Measurements from ENCODE around the gene ZNF655.

DNA sequence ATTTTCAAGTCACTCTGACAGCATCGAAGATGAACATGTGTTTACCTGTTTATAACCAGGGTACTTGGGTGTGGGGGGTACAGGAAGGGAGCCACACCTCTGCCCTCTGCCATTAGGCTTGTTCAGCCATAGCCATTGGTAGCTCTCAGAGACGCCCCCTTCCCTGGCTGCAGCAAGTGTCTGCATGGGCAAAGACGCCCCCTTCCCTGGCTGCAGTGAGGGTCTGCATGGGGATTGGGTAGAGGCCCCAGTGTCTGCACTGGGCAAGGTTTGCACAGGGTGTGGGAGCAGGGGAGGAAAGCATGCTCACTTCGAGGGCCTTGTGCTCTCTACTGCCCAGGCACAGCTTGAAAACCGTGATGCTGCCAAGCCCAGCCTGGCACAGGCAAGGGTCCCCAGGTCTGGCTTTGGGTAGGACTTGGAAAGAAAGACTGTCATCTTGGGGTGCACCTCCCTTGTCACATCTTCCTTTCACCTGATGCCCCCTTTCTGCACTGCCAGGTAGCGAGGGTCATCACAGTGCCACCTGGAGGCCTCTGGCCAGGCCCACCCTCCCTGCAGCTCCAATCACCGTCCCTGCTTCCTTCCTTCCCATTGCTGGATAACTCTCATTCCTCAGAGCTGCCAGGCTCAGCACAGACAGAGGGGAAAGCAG, 43.3 kb downstream of the ZNF655 start:
- no peak for TF ChIP-seq CREB5 (CRISPR knock-in tag; IDR thresholded peaks at IDR 0.05; ENCODE audit: low read depth)
- TF ChIP-seq OSR1 (CRISPR knock-in tag; IDR thresholded peaks at IDR 0.05): no peak
- no peak for TF ChIP-seq ESRRG (CRISPR knock-in tag; IDR thresholded peaks at IDR 0.05)
- TF ChIP-seq BACH2 (CRISPR knock-in tag; IDR thresholded peaks at IDR 0.05; ENCODE audit: borderline replicate concordance): no peak
- no peak for TF ChIP-seq ARNTL (CRISPR knock-in tag; IDR thresholded peaks at IDR 0.05; ENCODE audit: borderline replicate concordance, low read depth)
- TF ChIP-seq POU6F1 (CRISPR knock-in tag; IDR thresholded peaks at IDR 0.05; ENCODE audit: borderline replicate concordance, low read depth): no peak
- no peak for TF ChIP-seq PATZ1 (CRISPR knock-in tag; IDR thresholded peaks at IDR 0.05; ENCODE audit: borderline replicate concordance)
- no peak for TF ChIP-seq ZC3H10 (CRISPR knock-in tag; IDR thresholded peaks at IDR 0.05)
- TF ChIP-seq SNAI2 (CRISPR knock-in tag; IDR thresholded peaks at IDR 0.05): no peak
- TF ChIP-seq ZFP30 (CRISPR knock-in tag; IDR thresholded peaks at IDR 0.05): no peak

All from SK-N-SH treated with all-trans-retinoic acid at 6 μM for 48 hours (cell line).